HCT116 (cell line): ENCODE results near the gene TOR1AIP1.

Experiments used
- CEBPB ChIP-seq: IDR thresholded peaks from 2 replicates; pipeline ENCODE4 v1.6.1; 2012; ENCODE audit warnings: low read depth
- CTCF ChIP-seq, 3 experiments: fragments of 200-600 bp in 1 of 3; sonication (generic) in 1 of 3; IDR thresholded peaks in 2 of 3; conservative IDR thresholded peaks in 1 of 3; 2 replicates each; pipeline ENCODE4 v1.5.1; 2012 to 2017; ENCODE audit warnings: low read depth in 2 of 3, low read length in 2 of 3, antibody characterized with exemption in 1 of 3, borderline replicate concordance in 1 of 3, control low read depth in 1 of 3, mild to moderate bottlenecking in 1 of 3, mixed read lengths in 1 of 3, mixed run types in 1 of 3, moderate library complexity in 1 of 3; ENCODE audit not compliant: insufficient read depth in 1 of 3
- ELF1 ChIP-seq: IDR thresholded peaks from 2 replicates; pipeline ENCODE4 v1.6.1; 2012; ENCODE audit warnings: low read depth, borderline replicate concordance
- EZH2 ChIP-seq: fragments of 200-600 bp; sonication (generic); IDR thresholded peaks from 2 replicates; pipeline ENCODE4 v1.6.1; 2017; ENCODE audit warnings: antibody characterized with exemption, mixed run types
- EZH2phosphoT487 ChIP-seq: fragments of 200-600 bp; IDR thresholded peaks from 2 replicates; pipeline ENCODE4 v1.6.1; 2018; ENCODE audit warnings: antibody characterized with exemption, borderline replicate concordance
- FOSL1 ChIP-seq: IDR thresholded peaks from 2 replicates; pipeline ENCODE4 v1.6.1; 2012; ENCODE audit warnings: low read depth
- POLR2A ChIP-seq: IDR thresholded peaks from 2 replicates; pipeline ENCODE4 v1.7.0; 2011; ENCODE audit warnings: borderline replicate concordance; ENCODE audit not compliant: insufficient read depth, insufficient read length; ENCODE audit errors: extremely low read depth
- SP1 ChIP-seq: IDR thresholded peaks from 2 replicates; pipeline ENCODE4 v1.6.1; 2012; ENCODE audit warnings: low read depth
- YY1 ChIP-seq: IDR thresholded peaks from 2 replicates; pipeline ENCODE4 v1.6.1; 2011; ENCODE audit warnings: low read length, low read depth, moderate library complexity, mild to moderate bottlenecking; ENCODE audit not compliant: insufficient replicate concordance; ENCODE audit errors: extremely low read depth

DNA sequence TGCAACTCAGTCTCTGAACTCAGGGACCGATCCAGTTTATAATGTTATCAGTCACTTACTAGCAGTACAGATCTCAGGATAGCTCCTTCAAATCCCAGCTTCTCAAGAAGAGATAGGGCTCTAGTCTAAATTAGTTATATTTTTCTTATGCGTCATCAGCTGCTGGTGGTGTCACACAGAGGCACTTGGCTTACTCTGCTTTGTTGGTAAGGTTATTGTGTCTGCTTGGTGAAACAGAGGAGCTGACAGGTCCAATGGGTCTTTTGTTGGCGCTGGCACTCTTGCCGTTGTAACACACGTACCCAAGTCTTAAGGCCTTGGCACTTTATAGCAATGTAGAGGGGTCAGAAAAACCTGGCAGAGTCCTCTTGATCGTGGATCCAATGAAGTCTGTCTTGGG, 16.7 kb upstream of the TOR1AIP1 start:
- TF ChIP-seq CTCF (IDR thresholded peaks at IDR 0.05 in 2 of 3, conservative IDR thresholded peaks at IDR 0.05 in 1 of 3; ENCODE audit: borderline replicate concordance in 1 of 3, insufficient read depth in 1 of 3, low read depth in 2 of 3, low read length in 2 of 3) (no peak), SP1 (no peak), YY1 (no peak), POLR2A (no peak), ELF1 (no peak), FOSL1 (no peak), EZH2phosphoT487 (no peak), EZH2 (no peak), CEBPB (no peak)
